HepG2 (cell line): ENCODE data around the gene OR5K3. TPM values are rescaled to one million over a fixed set of nuclear protein-coding genes. Genes with fewer than 3 reads are reported as not detected.

ENCODE experiments used
- ATAC-seq: fragments of 200-7000 bp; cut with Tn5 transposase; 3 replicates; pipeline ENCODE4 v1.9.1; 2020; ENCODE audit warnings: mild to moderate bottlenecking, moderate library complexity
- BruUV-seq: library from RNA; stranded (reverse); fragments of 400-500 nt; replicated peaks from 2 replicates; lab custom pipeline; 2021; lab: Mats Ljungman, UMichigan
- CTCF ChIA-PET: fragments of 300-600 bp; formaldehyde crosslinking; extraction: SDS; loops from one replicate; lab custom pipeline; 2021; ENCODE audit warnings: low total read pairs, inconsistent platforms, low intra/inter-chr PET ratio; lab: Yijun Ruan, JAX
- POLR2A ChIA-PET: fragments of 350-600 bp; sonication (Branson Sonifier 250); formaldehyde crosslinking; loops from one replicate; lab custom pipeline; 2020; ENCODE audit warnings: antibody characterized with exemption, inconsistent platforms; lab: Yijun Ruan, JAX
- DNase-seq: peaks from one replicate; pipeline ENCODE4 v3.0.0-alpha.2; 2015; ENCODE audit warnings: low spot score
- FAIRE-seq: peaks from 3 replicates; lab custom pipeline; 2011; peaks lifted over from hg19 to GRCh38; lab: Jason Lieb, UNC
- H2AFZ ChIP-seq: one replicate; pipeline ENCODE4 v1.6.1; 2011; ENCODE audit warnings: low read length, inconsistent platforms
- H3K27ac ChIP-seq: fragments of 300-600 bp; 3 replicates; pipeline ENCODE4 v1.8.0; 2011; ENCODE audit warnings: mixed run types, mild to moderate bottlenecking, mixed read lengths, low read length, inconsistent platforms; ENCODE audit not compliant: insufficient read depth; ENCODE audit errors: extremely low read length
- H3K27me3 ChIP-seq, 2 experiments: fragments of 200-600 bp in 1 of 2; 2 replicates in 1 of 2; 3 replicates in 1 of 2; pipeline versions ENCODE4 v1.6.0 to v1.8.0; 2011; ENCODE audit warnings: low read length in 2 of 2, mild to moderate bottlenecking in 2 of 2, moderate library complexity in 2 of 2, inconsistent platforms in 1 of 2; ENCODE audit not compliant: insufficient read depth in 2 of 2, control insufficient read depth in 1 of 2
- H3K36me3 ChIP-seq, 2 experiments: fragments of 200-600 bp in 1 of 2; replicated peaks in 1 of 2; 2 replicates in 1 of 2; 3 replicates in 1 of 2; pipeline versions ENCODE4 v1.5.1 to v1.8.0; 2011; ENCODE audit warnings: low read length in 2 of 2, inconsistent platforms in 1 of 2; ENCODE audit not compliant: insufficient read depth in 2 of 2, control insufficient read depth in 1 of 2
- H3K4me1 ChIP-seq: 2 replicates; pipeline ENCODE4 v1.5.1; 2012; ENCODE audit warnings: low read length, inconsistent platforms; ENCODE audit not compliant: insufficient read depth
- H3K4me2 ChIP-seq: 2 replicates; pipeline ENCODE4 v1.6.0; 2011; ENCODE audit warnings: low read depth, low read length, inconsistent platforms
- H3K4me3 ChIP-seq, 3 experiments: fragments of 200-600 bp in 1 of 3; sonication (generic), shearing (Covaris generic) in 1 of 3; replicated peaks in 1 of 3; 2 replicates each; pipeline ENCODE4 v1.5.1; 2011 to 2016; ENCODE audit warnings: low read length in 3 of 3, inconsistent platforms in 2 of 3, low read depth in 2 of 3, mild to moderate bottlenecking in 2 of 3, control low read depth in 1 of 3, mixed read lengths in 1 of 3; ENCODE audit not compliant: insufficient read depth in 1 of 3
- H3K79me2 ChIP-seq: one replicate; pipeline ENCODE4 v1.6.1; 2011; ENCODE audit warnings: low read length, inconsistent platforms; ENCODE audit not compliant: insufficient read depth
- H3K9ac ChIP-seq: 2 replicates; pipeline ENCODE4 v1.6.0; 2011; ENCODE audit warnings: mild to moderate bottlenecking, low read depth, low read length, inconsistent platforms; ENCODE audit not compliant: insufficient read depth
- H3K9me3 ChIP-seq: 2 replicates; pipeline ENCODE4 v1.5.1; 2012; ENCODE audit warnings: mild to moderate bottlenecking, low read length
- H4K20me1 ChIP-seq: 2 replicates; pipeline ENCODE4 v1.6.0; 2011; ENCODE audit warnings: inconsistent platforms, mild to moderate bottlenecking, low read length, moderate library complexity; ENCODE audit not compliant: insufficient read depth
- CCDC6 ChIP-seq: sonication (generic); formaldehyde crosslinking; IDR thresholded peaks from 2 replicates; pipeline ENCODE4 v1.8.1; 2022; ENCODE audit warnings: mild to moderate bottlenecking, missing genetic modification reagents, moderate library complexity
- CENPX ChIP-seq: sonication (generic); formaldehyde crosslinking; IDR thresholded peaks from 2 replicates; pipeline ENCODE4 v1.9.0; 2021; ENCODE audit warnings: mild to moderate bottlenecking, missing genetic modification reagents, moderate library complexity
- HDAC2 ChIP-seq: sonication (generic); formaldehyde crosslinking; IDR thresholded peaks from 2 replicates; pipeline ENCODE4 v1.4.0; 2020; ENCODE audit warnings: missing genetic modification reagents
- KMT2A ChIP-seq: sonication (generic); formaldehyde crosslinking; IDR thresholded peaks from 2 replicates; pipeline ENCODE4 v1.4.0; 2020; ENCODE audit warnings: missing genetic modification reagents
- MAFF ChIP-seq: IDR thresholded peaks from 2 replicates; pipeline ENCODE4 v1.6.1; 2011; ENCODE audit warnings: low read depth, low read length, improper control_type of control experiment
- MAFK ChIP-seq, 2 experiments: IDR thresholded peaks in 1 of 2; conservative IDR thresholded peaks in 1 of 2; 2 replicates each; pipeline ENCODE4 v1.6.1; 2011; ENCODE audit warnings: improper control_type of control experiment in 2 of 2, low read length in 2 of 2
- RCOR2 ChIP-seq: IDR thresholded peaks from 2 replicates; pipeline ENCODE4 v1.6.1; 2016; ENCODE audit warnings: missing biosample characterization, missing genetic modification reagents
- SKIL ChIP-seq: sonication (generic); formaldehyde crosslinking; IDR thresholded peaks from 2 replicates; pipeline ENCODE4 v1.8.0; 2022; ENCODE audit warnings: missing genetic modification reagents, mild to moderate bottlenecking, moderate library complexity, borderline replicate concordance
- SNAI1 ChIP-seq: sonication (generic); formaldehyde crosslinking; IDR thresholded peaks from 2 replicates; pipeline ENCODE4 v1.5.0; 2020; ENCODE audit warnings: mild to moderate bottlenecking, missing genetic modification reagents, borderline replicate concordance
- ZNF550 ChIP-seq: sonication (generic); formaldehyde crosslinking; IDR thresholded peaks from 2 replicates; pipeline ENCODE4 v1.4.0; 2020; ENCODE audit warnings: mild to moderate bottlenecking, missing genetic modification reagents, borderline replicate concordance
- ZZZ3 ChIP-seq: sonication (generic); formaldehyde crosslinking; IDR thresholded peaks from 2 replicates; pipeline ENCODE4 v1.4.0; 2020; ENCODE audit warnings: missing genetic modification reagents, mild to moderate bottlenecking, borderline replicate concordance
- WGBS: methylation state at CpG from one replicate; pipeline ENCODE4 v1.1.6; 2017; ENCODE audit warnings: low lambda C conversion rate; 5-methylcytosine and 5-hydroxymethylcytosine counted together
- in situ Hi-C: cut with HindIII; loops from 2 replicates; pipeline ENCODE4 v1.10.0; 2017; ENCODE audit warnings: low pct_unique_long_range_greater_than_20kb; ENCODE audit not compliant: extremely low pct_ligation_motif_present
- intact Hi-C: fragments of 100-400 bp; cut with micrococcal nuclease; formaldehyde crosslinking; loops from one replicate; pipeline ENCODE4 v1.10.0; 2022; ENCODE audit not compliant: unreplicated experiment
- polyA plus RNA-seq, 8 experiments: library from polyadenylated mRNA; depleted of rRNA in 3 of 8; stranded (reverse) in 7 of 8; unstranded in 1 of 8; fragments of >200 nt; fragmentation: Illumina TruSeq in 4 of 8; extraction: Trizol in 4 of 8; gene quantifications; 2 replicates each; pipeline versions ENCODE4 v1.2.1 to v1.2.3, GENCODE V29; 2011 to 2016; ENCODE audit warnings: low read depth in 4 of 8, missing spikeins in 1 of 8, mixed read lengths in 1 of 8; ENCODE audit not compliant: insufficient read depth in 1 of 8
- total RNA-seq, 5 experiments: library from RNA; depleted of rRNA; stranded (reverse); fragments of >200 nt; fragmentation: Illumina TruSeq; extraction: Trizol; gene quantifications; 2 replicates each; pipeline ENCODE4 v1.2.3, GENCODE V29; 2016; ENCODE audit warnings: low read depth in 1 of 5

OR5K3 gene
- total and polyA plus RNA-seq, 2 of the 13 experiments (the other 11 are each of a cell fraction or from before 2014, with no cell fraction given): not detected

GRCh38 chr3:98367464-98368246 is 22.8 kb upstream of the OR5K3 start:
- H3K9me3 ChIP-seq: no peaks in the 10 kb centered on the region
- TF ChIP-seq RCOR2 (CRISPR knock-in tag): no peak
- TF ChIP-seq ZNF550 (CRISPR knock-in tag): no peak
- TF ChIP-seq HDAC2: no peak
- TF ChIP-seq KMT2A (CRISPR knock-in tag): no peak
- TF ChIP-seq SNAI1: no peak
- TF ChIP-seq CCDC6 (CRISPR knock-in tag): no peak
- no peak for FAIRE-seq
- intact Hi-C loops: no loop called here
- no peaks in the 10 kb centered on the region; a peak in 1 of 5 replicates for H3K27me3 ChIP-seq
- no peak overlapping the region for H3K4me2 ChIP-seq
- no TSS peak for BruUV-seq
- ChIA-PET CTCF (no interaction called here), POLR2A (no interaction called here)
- no peak overlapping the region for H3K27ac ChIP-seq
- no peaks in the 10 kb centered on the region for H3K4me1 ChIP-seq
- H4K20me1 ChIP-seq: no peaks in the 10 kb centered on the region
- no peaks in the 10 kb centered on the region for H3K79me2 ChIP-seq
- H3K9ac ChIP-seq: no peak overlapping the region
- H3K4me3 ChIP-seq: no peak overlapping the region
- peak; percentile 65 for ATAC-seq
- H2AFZ ChIP-seq: no peak overlapping the region
- in situ Hi-C loops: no loop called here
- no peaks in the 10 kb centered on the region for H3K36me3 ChIP-seq
- 15% methylated on average over 4 of the region's 4 CpGs for WGBS
- no peak for DNase-seq

GRCh38 chr3:98371186-98371585 is 19.3 kb upstream of the OR5K3 start:
- Histone ChIP-seq H3K27ac (no peak overlapping the region), H3K36me3 (no peaks in the 10 kb centered on the region), H3K4me1 (no peaks in the 10 kb centered on the region), H2AFZ (no peak overlapping the region), H3K79me2 (no peaks in the 10 kb centered on the region), H4K20me1 (no peaks in the 10 kb centered on the region), H3K9ac (no peak overlapping the region), H3K9me3 (no peaks in the 10 kb centered on the region), H3K4me3 (no peak overlapping the region), H3K4me2 (no peak overlapping the region), H3K27me3 (no peaks in the 10 kb centered on the region)
- no peak for FAIRE-seq
- CTCF ChIA-PET: no interaction called here
- no TSS peak for BruUV-seq
- no peak for ATAC-seq
- DNase-seq: no peak
- TF ChIP-seq MAFF (peak; percentile 39; the same call in 1 of the 2 replicates), SKIL (CRISPR knock-in tag) (no peak), MAFK (conservative IDR thresholded peaks at IDR 0.05 in 1 of 2, IDR thresholded peaks at IDR 0.05 in 1 of 2; ENCODE audit: low read length in 2 of 2) (peak; percentile 13 to 67; a peak in 2 of 4 replicates), ZZZ3 (no peak), CENPX (CRISPR knock-in tag) (no peak)
- intact Hi-C loops (no loop called here), in situ Hi-C loops (no loop called here)
- POLR2A ChIA-PET: no interaction called here
